Breast epithelium (tissue), 4 donors: Measurements from ENCODE around the gene C4orf50. TPM values are rescaled to one million over a fixed set of nuclear protein-coding genes. Genes with fewer than 3 reads are reported as not detected.

ENCODE experiments used
- DNase-seq, 2 donors: peaks; one replicate each; pipeline ENCODE4 v3.0.0-alpha.2; 2019; ENCODE audit warnings: low spot score in 2 of 2
- H3K27ac ChIP-seq, 2 donors: fragments of 200-600 bp; sonication (generic) in 1 of 2; one replicate each; pipeline ENCODE4 v1.5.1; 2016 to 2019; ENCODE audit warnings: mild to moderate bottlenecking in 1 of 2
- H3K27me3 ChIP-seq, 2 donors: fragments of 200-600 bp; sonication (generic) in 1 of 2; one replicate each; pipeline versions ENCODE4 v1.5.1 to v1.6.0; 2017 to 2019; ENCODE audit warnings: control low read depth in 1 of 2, mild to moderate bottlenecking in 1 of 2
- H3K36me3 ChIP-seq: fragments of 200-600 bp; one replicate; pipeline ENCODE4 v1.5.1; 2019
- H3K4me1 ChIP-seq, 2 donors: fragments of 200-600 bp; sonication (generic); one replicate each; pipeline ENCODE4 v1.5.1; 2016 to 2019; ENCODE audit warnings: control low read depth in 1 of 2
- H3K4me3 ChIP-seq, 3 donors: fragments of 200-600 bp; sonication (generic); 1 replicate in 2 of 3; 2 replicates in 1 of 3; pipeline ENCODE4 v1.5.1; 2016 to 2019; ENCODE audit warnings: mild to moderate bottlenecking in 3 of 3, moderate library complexity in 2 of 3
- H3K9me3 ChIP-seq, 2 donors: fragments of 200-600 bp; sonication (generic) in 1 of 2; one replicate each; pipeline ENCODE4 v1.5.1; 2016 to 2019; ENCODE audit warnings: control low read depth in 1 of 2
- POLR2A ChIP-seq: fragments of 450-650 bp; IDR thresholded peaks from one replicate; pipeline ENCODE4 v1.6.1; 2016; ENCODE audit warnings: antibody characterized with exemption, mild to moderate bottlenecking, moderate library complexity
- POLR2AphosphoS5 ChIP-seq, 3 donors: sonication (generic); formaldehyde crosslinking; IDR thresholded peaks; one replicate each; pipeline ENCODE4 v1.6.1; 2017; ENCODE audit warnings: antibody characterized with exemption in 3 of 3
- intact Hi-C: fragments of 100-400 bp; cut with DNase I; formaldehyde crosslinking; loops from one replicate; pipeline ENCODE4 v1.15.1; 2023; ENCODE audit warnings: low total_unique reads
- total RNA-seq, 3 donors: library from RNA; depleted of rRNA; stranded (reverse); fragments of >200 nt; gene quantifications; one replicate each; pipeline ENCODE4 v1.1.0, GENCODE V29; 2016
- TF ChIP-seq, protein P1 (sequence below), 3 donors: fragments of 450-650 bp; IDR thresholded peaks; one replicate each; pipeline ENCODE4 v1.5.1; 2016 to 2017; ENCODE audit warnings: antibody characterized with exemption in 3 of 3, mild to moderate bottlenecking in 3 of 3, moderate library complexity in 3 of 3

The C4orf50 gene
- total RNA-seq, 3 donors from 2014 or later = under 0.01 TPM; not detected in 1

DNA sequence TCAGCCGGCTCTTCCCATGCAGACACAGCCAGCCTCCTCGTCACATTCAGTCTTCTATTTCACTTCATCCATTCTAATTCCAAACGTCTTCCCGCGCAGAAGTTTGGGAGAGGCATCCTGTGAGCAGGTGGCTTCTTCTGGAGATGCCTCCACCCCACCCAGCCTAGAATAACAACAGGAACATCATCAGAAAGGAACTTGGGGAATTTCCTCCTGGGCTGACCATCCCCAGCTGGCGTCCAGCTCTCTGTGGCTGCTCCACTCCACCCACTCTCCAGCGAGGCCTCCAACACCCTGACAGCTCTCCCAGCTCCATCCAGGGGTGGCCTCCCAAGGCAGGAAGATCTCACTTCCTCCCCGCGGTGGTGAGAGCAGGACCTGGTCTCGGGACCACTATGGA is 5.5 kb upstream of the C4orf50 start:
- Histone ChIP-seq H3K27me3 (peaks cover 0 to 5% of the 10 kb centered on the region in 2 donors), H3K27ac (no peak overlapping the region), H3K4me3 (no peak overlapping the region), H3K9me3 (no peaks in the 10 kb centered on the region), H3K36me3 (no peaks in the 10 kb centered on the region), H3K4me1 (no peaks in the 10 kb centered on the region)
- intact Hi-C loops = loop anchor here (5.0 kb wide), 1 partner anchor 644 kb away; no protein-coding TSS in a partner anchor
- TF ChIP-seq POLR2AphosphoS5 (IDR thresholded peaks at IDR 0.05) = no peak
- TF ChIP-seq POLR2A = no peak
- TF ChIP-seq, protein P1, sequence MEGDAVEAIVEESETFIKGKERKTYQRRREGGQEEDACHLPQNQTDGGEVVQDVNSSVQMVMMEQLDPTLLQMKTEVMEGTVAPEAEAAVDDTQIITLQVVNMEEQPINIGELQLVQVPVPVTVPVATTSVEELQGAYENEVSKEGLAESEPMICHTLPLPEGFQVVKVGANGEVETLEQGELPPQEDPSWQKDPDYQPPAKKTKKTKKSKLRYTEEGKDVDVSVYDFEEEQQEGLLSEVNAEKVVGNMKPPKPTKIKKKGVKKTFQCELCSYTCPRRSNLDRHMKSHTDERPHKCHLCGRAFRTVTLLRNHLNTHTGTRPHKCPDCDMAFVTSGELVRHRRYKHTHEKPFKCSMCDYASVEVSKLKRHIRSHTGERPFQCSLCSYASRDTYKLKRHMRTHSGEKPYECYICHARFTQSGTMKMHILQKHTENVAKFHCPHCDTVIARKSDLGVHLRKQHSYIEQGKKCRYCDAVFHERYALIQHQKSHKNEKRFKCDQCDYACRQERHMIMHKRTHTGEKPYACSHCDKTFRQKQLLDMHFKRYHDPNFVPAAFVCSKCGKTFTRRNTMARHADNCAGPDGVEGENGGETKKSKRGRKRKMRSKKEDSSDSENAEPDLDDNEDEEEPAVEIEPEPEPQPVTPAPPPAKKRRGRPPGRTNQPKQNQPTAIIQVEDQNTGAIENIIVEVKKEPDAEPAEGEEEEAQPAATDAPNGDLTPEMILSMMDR (IDR thresholded peaks at IDR 0.05) = no peak
- DNase-seq = no peak

DNA sequence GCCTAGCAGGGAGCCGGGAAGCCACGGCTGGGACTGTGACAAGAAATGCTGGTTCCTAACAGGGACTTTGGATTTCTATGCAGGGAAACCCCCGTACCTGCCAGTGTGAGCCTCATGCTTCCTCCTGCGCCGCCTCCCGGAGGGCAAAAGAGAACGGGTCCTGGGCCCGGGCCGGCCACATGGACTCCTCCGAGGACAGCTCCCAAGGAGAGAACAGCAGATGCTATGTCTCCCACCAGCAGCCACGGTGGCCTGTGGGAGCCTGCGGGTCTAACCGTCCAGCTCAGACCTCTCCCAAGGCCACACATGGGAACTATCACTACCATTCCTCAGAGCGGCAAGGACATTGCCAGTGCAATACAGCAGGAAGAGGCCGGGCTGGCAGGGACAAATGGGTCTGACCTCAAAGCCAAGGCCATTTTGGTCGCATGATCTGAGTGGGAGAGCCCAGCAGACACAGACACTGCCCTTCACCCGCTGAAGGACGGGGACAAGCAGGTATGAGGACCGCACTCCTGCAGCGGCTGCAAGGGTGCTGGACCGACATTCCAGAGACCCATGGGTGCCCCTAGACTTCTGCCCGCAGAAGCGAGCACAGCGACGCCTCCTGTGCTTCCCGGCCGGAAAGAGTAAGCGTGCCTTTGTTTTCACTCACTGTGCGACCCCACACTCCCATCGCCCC is 4.5 kb upstream of the C4orf50 start:
- Histone ChIP-seq H3K36me3 (no peaks in the 10 kb centered on the region), H3K27ac (no peak overlapping the region), H3K4me3 (no peak overlapping the region), H3K27me3 (peaks cover 0 to 7% of the 10 kb centered on the region in 2 donors), H3K9me3 (no peaks in the 10 kb centered on the region), H3K4me1 (no peaks in the 10 kb centered on the region)
- TF ChIP-seq POLR2A (no peak), POLR2AphosphoS5 (IDR thresholded peaks at IDR 0.05) (no peak)
- TF ChIP-seq, protein P1 (IDR thresholded peaks at IDR 0.05) = no peak
- intact Hi-C loops = loop anchor here (5.0 kb wide), 1 partner anchor 645 kb away; no protein-coding TSS in a partner anchor
- DNase-seq = no peak

DNA sequence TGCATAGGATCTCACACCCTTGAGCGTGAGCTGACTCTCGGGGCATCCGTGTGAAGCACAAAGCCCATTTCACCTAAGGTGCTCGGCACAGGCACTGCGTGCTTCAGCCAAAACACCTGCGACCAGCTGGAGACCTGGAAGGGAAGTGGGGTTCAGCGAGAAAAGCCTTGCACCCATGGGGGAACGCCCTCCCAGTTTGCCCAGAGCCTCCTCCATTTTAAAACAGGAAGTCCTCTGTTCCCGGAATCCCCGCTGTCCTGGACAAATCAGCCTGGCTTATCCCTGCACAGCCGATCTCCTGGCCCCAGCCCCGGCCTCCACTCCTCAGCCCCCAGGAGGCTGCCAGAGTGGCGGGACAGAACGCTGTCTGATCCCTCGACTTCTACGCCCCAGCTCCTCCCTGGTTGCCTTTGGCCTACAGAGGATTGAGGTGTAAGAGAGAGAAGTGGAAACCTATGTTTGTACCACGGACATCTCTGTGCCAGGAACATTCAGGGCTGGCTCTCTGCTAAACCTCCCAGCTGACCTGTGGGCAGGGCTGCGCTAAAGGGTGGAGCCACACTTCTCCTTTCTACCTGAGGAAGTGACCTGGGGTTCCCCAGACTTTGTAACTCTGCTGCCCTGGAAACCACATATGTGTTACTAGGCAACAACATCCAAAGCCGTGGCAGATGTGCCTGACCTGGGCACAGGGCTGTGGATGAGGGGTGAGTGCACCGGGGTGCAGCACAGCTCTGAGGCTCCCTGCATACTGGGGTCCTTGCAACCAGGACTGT is 3.8 kb upstream of the C4orf50 start:
- H3K27ac ChIP-seq = no peak overlapping the region
- H3K4me1 ChIP-seq = no peaks in the 10 kb centered on the region
- TF ChIP-seq POLR2AphosphoS5 (IDR thresholded peaks at IDR 0.05) (no peak), POLR2A (no peak)
- TF ChIP-seq, protein P1 (IDR thresholded peaks at IDR 0.05) = no peak
- H3K4me3 ChIP-seq = no peak overlapping the region
- peaks cover 0 to 7% of the 10 kb centered on the region in 2 donors for H3K27me3 ChIP-seq
- no peaks in the 10 kb centered on the region for H3K36me3 ChIP-seq
- no peak for DNase-seq
- no peaks in the 10 kb centered on the region for H3K9me3 ChIP-seq
- intact Hi-C loops = loop anchor here (5.0 kb wide), 1 partner anchor 645 kb away; no protein-coding TSS in a partner anchor

DNA sequence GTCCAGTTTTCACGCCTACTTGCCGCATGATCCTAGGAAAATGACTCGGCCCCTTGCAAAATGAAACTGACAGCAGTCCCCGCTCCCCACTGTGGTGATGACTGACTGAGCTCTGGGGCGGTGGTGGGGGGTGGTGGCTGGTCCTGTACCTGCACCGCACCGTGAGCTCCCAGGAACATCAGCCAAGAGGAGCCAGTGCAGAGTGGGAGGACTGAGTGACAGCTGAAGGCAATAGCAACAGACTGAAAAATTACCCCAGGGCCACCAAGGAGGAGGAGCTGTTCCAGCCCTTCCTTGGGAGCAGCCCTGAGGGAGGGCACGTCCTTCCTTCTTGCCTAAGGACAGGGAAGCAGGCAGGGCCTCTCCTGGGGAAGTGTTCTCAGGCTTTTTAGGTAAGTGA is 2.4 kb upstream of the C4orf50 start:
- intact Hi-C loops = loop anchor here (5.0 kb wide), 1 partner anchor 647 kb away; no protein-coding TSS in a partner anchor
- Histone ChIP-seq H3K4me3 (no peak overlapping the region), H3K4me1 (no peaks in the 10 kb centered on the region), H3K9me3 (no peaks in the 10 kb centered on the region), H3K27me3 (peaks cover 0 to 7% of the 10 kb centered on the region in 2 donors), H3K36me3 (no peaks in the 10 kb centered on the region), H3K27ac (no peak overlapping the region)
- no peak for DNase-seq
- no peak for TF ChIP-seq POLR2AphosphoS5 (IDR thresholded peaks at IDR 0.05)
- no peak for TF ChIP-seq POLR2A
- TF ChIP-seq, protein P1 (IDR thresholded peaks at IDR 0.05) = no peak
